ENCODE data around the gene YJEFN3.

The YJEFN3 gene

GRCh38 chr19:19515642-19516519 is 12.8 kb upstream of the YJEFN3 start, which contains the start of gene NDUFA13 (continued):
- TF ChIP-seq, protein P1, sequence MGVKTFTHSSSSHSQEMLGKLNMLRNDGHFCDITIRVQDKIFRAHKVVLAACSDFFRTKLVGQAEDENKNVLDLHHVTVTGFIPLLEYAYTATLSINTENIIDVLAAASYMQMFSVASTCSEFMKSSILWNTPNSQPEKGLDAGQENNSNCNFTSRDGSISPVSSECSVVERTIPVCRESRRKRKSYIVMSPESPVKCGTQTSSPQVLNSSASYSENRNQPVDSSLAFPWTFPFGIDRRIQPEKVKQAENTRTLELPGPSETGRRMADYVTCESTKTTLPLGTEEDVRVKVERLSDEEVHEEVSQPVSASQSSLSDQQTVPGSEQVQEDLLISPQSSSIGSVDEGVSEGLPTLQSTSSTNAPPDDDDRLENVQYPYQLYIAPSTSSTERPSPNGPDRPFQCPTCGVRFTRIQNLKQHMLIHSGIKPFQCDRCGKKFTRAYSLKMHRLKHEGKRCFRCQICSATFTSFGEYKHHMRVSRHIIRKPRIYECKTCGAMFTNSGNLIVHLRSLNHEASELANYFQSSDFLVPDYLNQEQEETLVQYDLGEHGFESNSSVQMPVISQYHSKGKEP (tag by site-specific recombination; IDR thresholded peaks at IDR 0.05): no peak
- no peak for TF ChIP-seq ZNF837 (tag by site-specific recombination; IDR thresholded peaks at IDR 0.05)
- no peak for TF ChIP-seq ZNF776 (tag by site-specific recombination; IDR thresholded peaks at IDR 0.05; ENCODE audit: borderline replicate concordance)
- no peak for TF ChIP-seq MYNN (tag by site-specific recombination; IDR thresholded peaks at IDR 0.05; ENCODE audit: borderline replicate concordance)
- no peak for TF ChIP-seq ZNF777 (tag by site-specific recombination; IDR thresholded peaks at IDR 0.05; ENCODE audit: borderline replicate concordance)
- TF ChIP-seq PRDM4 (tag by site-specific recombination; IDR thresholded peaks at IDR 0.05): no peak
- no peak for TF ChIP-seq ZSCAN5A (tag by site-specific recombination; IDR thresholded peaks at IDR 0.05)
- no peak for TF ChIP-seq ZNF514 (tag by site-specific recombination; IDR thresholded peaks at IDR 0.05)
- TF ChIP-seq ZNF654 (tag by site-specific recombination; IDR thresholded peaks at IDR 0.05; ENCODE audit: low read depth): no peak
- TF ChIP-seq ZNF660 (tag by site-specific recombination; IDR thresholded peaks at IDR 0.05): no peak
- TF ChIP-seq ZNF629 (tag by site-specific recombination; IDR thresholded peaks at IDR 0.05): peak; percentile 84
- no peak for TF ChIP-seq ZNF473 (tag by site-specific recombination; IDR thresholded peaks at IDR 0.05)
- TF ChIP-seq GLI4 (tag by site-specific recombination; IDR thresholded peaks at IDR 0.05): no peak
- no peak for TF ChIP-seq ZNF16 (tag by site-specific recombination; IDR thresholded peaks at IDR 0.05; ENCODE audit: low read depth)
- TF ChIP-seq ZNF354C (tag by site-specific recombination; IDR thresholded peaks at IDR 0.05; ENCODE audit: borderline replicate concordance, low read depth): no peak
- TF ChIP-seq ZNF830 (tag by site-specific recombination; IDR thresholded peaks at IDR 0.05; ENCODE audit: low read depth): no peak
- TF ChIP-seq, protein P2, sequence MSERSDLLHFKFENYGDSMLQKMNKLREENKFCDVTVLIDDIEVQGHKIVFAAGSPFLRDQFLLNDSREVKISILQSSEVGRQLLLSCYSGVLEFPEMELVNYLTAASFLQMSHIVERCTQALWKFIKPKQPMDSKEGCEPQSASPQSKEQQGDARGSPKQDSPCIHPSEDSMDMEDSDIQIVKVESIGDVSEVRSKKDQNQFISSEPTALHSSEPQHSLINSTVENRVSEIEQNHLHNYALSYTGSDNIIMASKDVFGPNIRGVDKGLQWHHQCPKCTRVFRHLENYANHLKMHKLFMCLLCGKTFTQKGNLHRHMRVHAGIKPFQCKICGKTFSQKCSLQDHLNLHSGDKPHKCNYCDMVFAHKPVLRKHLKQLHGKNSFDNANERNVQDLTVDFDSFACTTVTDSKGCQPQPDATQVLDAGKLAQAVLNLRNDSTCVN (tag by site-specific recombination; optimal IDR thresholded peaks at IDR 0.05): peak; percentile 20
- TF ChIP-seq, protein P3, sequence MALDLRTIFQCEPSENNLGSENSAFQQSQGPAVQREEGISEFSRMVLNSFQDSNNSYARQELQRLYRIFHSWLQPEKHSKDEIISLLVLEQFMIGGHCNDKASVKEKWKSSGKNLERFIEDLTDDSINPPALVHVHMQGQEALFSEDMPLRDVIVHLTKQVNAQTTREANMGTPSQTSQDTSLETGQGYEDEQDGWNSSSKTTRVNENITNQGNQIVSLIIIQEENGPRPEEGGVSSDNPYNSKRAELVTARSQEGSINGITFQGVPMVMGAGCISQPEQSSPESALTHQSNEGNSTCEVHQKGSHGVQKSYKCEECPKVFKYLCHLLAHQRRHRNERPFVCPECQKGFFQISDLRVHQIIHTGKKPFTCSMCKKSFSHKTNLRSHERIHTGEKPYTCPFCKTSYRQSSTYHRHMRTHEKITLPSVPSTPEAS (tag by site-specific recombination; IDR thresholded peaks at IDR 0.05): no peak
- no peak for TF ChIP-seq ZNF701 (tag by site-specific recombination; IDR thresholded peaks at IDR 0.05)
- TF ChIP-seq ZFP41 (tag by site-specific recombination; IDR thresholded peaks at IDR 0.05; ENCODE audit: borderline replicate concordance): no peak
- TF ChIP-seq GLIS2 (tag by site-specific recombination; IDR thresholded peaks at IDR 0.05): no peak
- TF ChIP-seq, protein P4, sequence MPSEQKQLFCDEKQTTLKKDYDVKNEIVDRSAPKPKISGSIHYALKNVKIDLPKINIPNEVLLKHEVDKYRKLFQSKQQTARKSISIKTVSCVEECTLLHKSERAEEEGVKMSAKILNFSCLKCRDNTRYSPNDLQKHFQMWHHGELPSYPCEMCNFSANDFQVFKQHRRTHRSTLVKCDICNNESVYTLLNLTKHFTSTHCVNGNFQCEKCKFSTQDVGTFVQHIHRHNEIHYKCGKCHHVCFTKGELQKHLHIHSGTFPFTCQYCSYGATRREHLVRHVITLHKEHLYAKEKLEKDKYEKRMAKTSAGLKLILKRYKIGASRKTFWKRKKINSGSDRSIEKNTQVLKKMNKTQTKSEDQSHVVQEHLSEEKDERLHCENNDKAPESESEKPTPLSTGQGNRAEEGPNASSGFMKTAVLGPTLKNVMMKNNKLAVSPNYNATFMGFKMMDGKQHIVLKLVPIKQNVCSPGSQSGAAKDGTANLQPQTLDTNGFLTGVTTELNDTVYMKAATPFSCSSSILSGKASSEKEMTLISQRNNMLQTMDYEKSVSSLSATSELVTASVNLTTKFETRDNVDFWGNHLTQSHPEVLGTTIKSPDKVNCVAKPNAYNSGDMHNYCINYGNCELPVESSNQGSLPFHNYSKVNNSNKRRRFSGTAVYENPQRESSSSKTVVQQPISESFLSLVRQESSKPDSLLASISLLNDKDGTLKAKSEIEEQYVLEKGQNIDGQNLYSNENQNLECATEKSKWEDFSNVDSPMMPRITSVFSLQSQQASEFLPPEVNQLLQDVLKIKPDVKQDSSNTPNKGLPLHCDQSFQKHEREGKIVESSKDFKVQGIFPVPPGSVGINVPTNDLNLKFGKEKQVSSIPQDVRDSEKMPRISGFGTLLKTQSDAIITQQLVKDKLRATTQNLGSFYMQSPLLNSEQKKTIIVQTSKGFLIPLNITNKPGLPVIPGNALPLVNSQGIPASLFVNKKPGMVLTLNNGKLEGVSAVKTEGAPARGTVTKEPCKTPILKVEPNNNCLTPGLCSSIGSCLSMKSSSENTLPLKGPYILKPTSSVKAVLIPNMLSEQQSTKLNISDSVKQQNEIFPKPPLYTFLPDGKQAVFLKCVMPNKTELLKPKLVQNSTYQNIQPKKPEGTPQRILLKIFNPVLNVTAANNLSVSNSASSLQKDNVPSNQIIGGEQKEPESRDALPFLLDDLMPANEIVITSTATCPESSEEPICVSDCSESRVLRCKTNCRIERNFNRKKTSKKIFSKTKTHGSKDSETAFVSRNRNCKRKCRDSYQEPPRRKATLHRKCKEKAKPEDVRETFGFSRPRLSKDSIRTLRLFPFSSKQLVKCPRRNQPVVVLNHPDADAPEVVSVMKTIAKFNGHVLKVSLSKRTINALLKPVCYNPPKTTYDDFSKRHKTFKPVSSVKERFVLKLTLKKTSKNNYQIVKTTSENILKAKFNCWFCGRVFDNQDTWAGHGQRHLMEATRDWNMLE (tag by site-specific recombination; conservative IDR thresholded peaks at IDR 0.05; ENCODE audit: low read depth): peak; percentile 54; the same call in 1 of the 2 replicates
- TF ChIP-seq SP2 (tag by site-specific recombination; IDR thresholded peaks at IDR 0.05): peak; percentile 78
- TF ChIP-seq, protein P5, sequence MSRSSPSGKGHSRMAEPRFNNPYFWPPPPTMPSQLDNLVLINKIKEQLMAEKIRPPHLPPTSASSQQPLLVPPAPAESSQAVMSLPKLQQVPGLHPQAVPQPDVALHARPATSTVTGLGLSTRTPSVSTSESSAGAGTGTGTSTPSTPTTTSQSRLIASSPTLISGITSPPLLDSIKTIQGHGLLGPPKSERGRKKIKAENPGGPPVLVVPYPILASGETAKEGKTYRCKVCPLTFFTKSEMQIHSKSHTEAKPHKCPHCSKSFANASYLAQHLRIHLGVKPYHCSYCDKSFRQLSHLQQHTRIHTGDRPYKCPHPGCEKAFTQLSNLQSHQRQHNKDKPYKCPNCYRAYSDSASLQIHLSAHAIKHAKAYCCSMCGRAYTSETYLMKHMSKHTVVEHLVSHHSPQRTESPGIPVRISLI (tag by site-specific recombination; IDR thresholded peaks at IDR 0.05): no peak
